ENCODE results near the gene TBL2.
"Not testable (repeated sequence)": the region's sequence is repeated elsewhere in the genome, so short reads cannot be mapped to it uniquely, and the experiment has no call there.

The TBL2 gene

DNA sequence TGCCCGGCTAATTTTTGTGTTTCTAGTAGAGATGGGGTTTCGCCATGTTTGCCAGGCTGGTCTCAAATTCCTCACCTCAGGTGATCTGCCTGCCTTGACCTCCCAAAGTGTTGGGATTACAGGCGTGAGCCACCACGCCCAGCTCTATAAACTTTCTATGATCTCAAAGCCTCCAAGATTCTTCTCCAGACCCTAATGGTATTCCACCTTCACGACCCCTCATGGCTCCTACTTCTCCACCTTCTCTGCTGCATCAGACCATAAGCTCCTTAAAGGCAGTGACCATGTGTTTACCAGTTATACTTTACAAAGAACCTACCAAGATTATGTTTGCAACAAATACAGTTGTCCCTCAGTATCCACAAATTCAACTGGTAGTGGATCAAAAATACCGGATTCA is 46.2 kb downstream of the TBL2 start:
- H4K20me1 ChIP-seq (ENCODE audit: insufficient read depth, low read length): no peaks in the 10 kb centered on the region
- DNase-seq (no peak), ATAC-seq (ENCODE audit: insufficient read depth, low read depth) (no peak)
- H2AFZ ChIP-seq (ENCODE audit: low read depth, low read length): no peak overlapping the region
- H3K27ac ChIP-seq (ENCODE audit: low read length): no peak overlapping the region
- H3K36me3 ChIP-seq (ENCODE audit: insufficient read depth, low read length): peaks cover 27% of the 10 kb centered on the region
- TF ChIP-seq EZH2 (IDR thresholded peaks at IDR 0.05; ENCODE audit: borderline replicate concordance, low read depth, low read length, severe bottlenecking): no peak
- TF ChIP-seq CTCF (IDR thresholded peaks at IDR 0.05; ENCODE audit: borderline replicate concordance, extremely low read depth, low read length, poor library complexity, severe bottlenecking): no peak
- no peak overlapping the region for H3K4me2 ChIP-seq (ENCODE audit: insufficient read depth, low read length)
- no peak overlapping the region for H3K9ac ChIP-seq (ENCODE audit: low read depth, low read length)
- no peak overlapping the region for H3K4me3 ChIP-seq (ENCODE audit: low read depth in 1 of 2, low read length in 2 of 2)
- no peaks in the 10 kb centered on the region for H3K27me3 ChIP-seq (ENCODE audit: insufficient read depth, low read length, poor library complexity)
- H3K4me1 ChIP-seq (ENCODE audit: insufficient read depth, low read length): peaks cover 23% of the 10 kb centered on the region
- peaks cover 16% of the 10 kb centered on the region for H3K79me2 ChIP-seq (ENCODE audit: insufficient read depth, low read length)
- H3K9me3 ChIP-seq (ENCODE audit: insufficient read depth, low read length, severe bottlenecking): no peaks in the 10 kb centered on the region

- no peak overlapping the region for H3K9ac ChIP-seq (ENCODE audit: low read depth, low read length)
These were observed 47.6 kb downstream of the TBL2 start for GRCh38 chr7:73530800-73531199.

DNA sequence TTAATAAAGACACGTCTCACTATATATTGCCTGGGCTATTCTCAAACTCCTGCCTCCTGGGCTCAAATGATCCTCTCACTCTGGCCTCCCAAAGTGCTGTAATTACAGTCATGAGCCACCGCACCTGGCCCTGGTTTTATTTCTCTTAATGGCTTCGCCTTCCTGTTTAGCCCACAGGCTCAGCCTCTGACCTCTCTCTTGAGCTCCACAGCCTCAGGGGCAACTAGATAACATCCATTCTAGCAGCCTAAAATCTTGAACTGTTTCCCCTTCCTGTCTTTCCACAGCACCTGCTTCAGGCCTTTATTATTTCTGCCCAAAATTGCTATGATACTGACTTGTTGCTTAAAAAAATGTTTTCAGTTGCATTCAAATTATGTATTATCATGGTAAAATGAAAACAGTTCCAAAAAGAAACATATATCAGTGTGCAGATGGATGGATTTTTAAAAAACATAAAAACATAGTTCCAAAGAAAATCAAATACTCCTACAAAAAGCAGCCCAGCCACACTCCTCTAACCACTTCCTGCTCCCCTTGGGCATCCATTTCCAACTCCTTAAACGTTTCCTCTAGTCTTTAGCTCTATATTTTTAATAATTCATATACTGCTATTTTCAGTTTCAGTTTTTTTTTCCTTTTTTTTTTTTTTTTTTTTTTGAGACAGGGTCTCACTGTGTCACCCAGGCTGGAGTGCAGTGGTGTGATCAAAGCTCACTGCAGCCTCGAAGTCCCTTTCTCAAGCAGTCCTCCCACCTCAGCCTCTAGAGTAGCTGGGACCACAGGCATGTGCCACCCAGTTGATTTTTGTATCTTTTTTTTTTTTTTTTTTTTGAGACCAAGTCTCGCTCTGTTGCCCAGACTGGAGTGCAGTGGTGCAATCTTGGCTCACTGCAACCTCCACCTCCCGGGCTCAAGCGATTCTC is 51.2 kb downstream of the TBL2 start:
- ATAC-seq (ENCODE audit: insufficient read depth, low read depth): peak; percentile 43
- Histone ChIP-seq H3K4me2 (ENCODE audit: insufficient read depth, low read length) (peak overlapping the region; percentile 57), H3K9ac (ENCODE audit: low read depth, low read length) (peak overlapping the region; percentile 46)

More at GRCh38 chr7:73530800-73531199, 47.6 kb downstream of the TBL2 start:
- H3K4me3 ChIP-seq (ENCODE audit: low read depth in 1 of 2, low read length in 2 of 2): no peak overlapping the region
- DNase-seq (no peak), ATAC-seq (ENCODE audit: insufficient read depth, low read depth) (no peak)
- H3K4me1 ChIP-seq (ENCODE audit: insufficient read depth, low read length): peaks cover 37% of the 10 kb centered on the region
- TF ChIP-seq EZH2 (IDR thresholded peaks at IDR 0.05; ENCODE audit: borderline replicate concordance, low read depth, low read length, severe bottlenecking) (no peak), CTCF (IDR thresholded peaks at IDR 0.05; ENCODE audit: borderline replicate concordance, extremely low read depth, low read length, poor library complexity, severe bottlenecking) (no peak)
- H3K27ac ChIP-seq (ENCODE audit: low read length): no peak overlapping the region
- no peak overlapping the region for H3K4me2 ChIP-seq (ENCODE audit: insufficient read depth, low read length)
- H3K27me3 ChIP-seq (ENCODE audit: insufficient read depth, low read length, poor library complexity): no peaks in the 10 kb centered on the region
- H3K36me3 ChIP-seq (ENCODE audit: insufficient read depth, low read length): peaks cover 14% of the 10 kb centered on the region; the same call in 1 of the 2 replicates
- H3K79me2 ChIP-seq (ENCODE audit: insufficient read depth, low read length): peaks cover 19% of the 10 kb centered on the region
- no peak overlapping the region for H2AFZ ChIP-seq (ENCODE audit: low read depth, low read length)
- no peaks in the 10 kb centered on the region for H4K20me1 ChIP-seq (ENCODE audit: insufficient read depth, low read length)
- H3K9me3 ChIP-seq (ENCODE audit: insufficient read depth, low read length, severe bottlenecking): no peaks in the 10 kb centered on the region

GRCh38 chr7:73526158-73526494 is 52.3 kb downstream of the TBL2 start:
- not testable (repeated sequence) for H2AFZ ChIP-seq (ENCODE audit: low read depth, low read length); H4K20me1 ChIP-seq (ENCODE audit: insufficient read depth, low read length); H3K27me3 ChIP-seq (ENCODE audit: insufficient read depth, low read length, poor library complexity); H3K36me3 ChIP-seq (ENCODE audit: insufficient read depth, low read length); H3K9me3 ChIP-seq (ENCODE audit: insufficient read depth, low read length, severe bottlenecking); DNase-seq; ATAC-seq (ENCODE audit: insufficient read depth, low read depth)
- Histone ChIP-seq H3K9ac (ENCODE audit: low read depth, low read length) (peak overlapping the region; percentile 66), H3K79me2 (ENCODE audit: insufficient read depth, low read length) (peaks cover 45% of the 10 kb centered on the region), H3K27ac (ENCODE audit: low read length) (peak overlapping the region; percentile 94), H3K4me1 (ENCODE audit: insufficient read depth, low read length) (peaks cover 69% of the 10 kb centered on the region), H3K4me3 (ENCODE audit: low read depth in 1 of 2, low read length in 2 of 2) (peak overlapping the region in 1 of 2 experiments; percentile 57; a peak in 3 of 4 replicates), H3K4me2 (ENCODE audit: insufficient read depth, low read length) (peak overlapping the region; percentile 88)

More for the DNA sequence above, 51.2 kb downstream of the TBL2 start:
- TF ChIP-seq CTCF (IDR thresholded peaks at IDR 0.05; ENCODE audit: borderline replicate concordance, extremely low read depth, low read length, poor library complexity, severe bottlenecking): no peak
- TF ChIP-seq EZH2 (IDR thresholded peaks at IDR 0.05; ENCODE audit: borderline replicate concordance, low read depth, low read length, severe bottlenecking): no peak
- Histone ChIP-seq H3K27me3 (ENCODE audit: insufficient read depth, low read length, poor library complexity) (no peaks in the 10 kb centered on the region), H3K9me3 (ENCODE audit: insufficient read depth, low read length, severe bottlenecking) (no peaks in the 10 kb centered on the region), H3K27ac (ENCODE audit: low read length) (peak overlapping the region; percentile 85), H3K4me1 (ENCODE audit: insufficient read depth, low read length) (peaks cover 69% of the 10 kb centered on the region), H3K36me3 (ENCODE audit: insufficient read depth, low read length) (no peaks in the 10 kb centered on the region), H2AFZ (ENCODE audit: low read depth, low read length) (no peak overlapping the region), H4K20me1 (ENCODE audit: insufficient read depth, low read length) (no peaks in the 10 kb centered on the region), H3K4me3 (ENCODE audit: low read depth in 1 of 2, low read length in 2 of 2) (no peak overlapping the region), H3K79me2 (ENCODE audit: insufficient read depth, low read length) (peaks cover 36% of the 10 kb centered on the region)
- DNase-seq: peak; percentile 74

Measured in DND-41 (cell line).